ENCODE results near the gene DIRAS1.

GRCh38 chr19:2685204-2685704 lies 35.9 kb downstream of the DIRAS1 start:
- TF ChIP-seq, protein P1, sequence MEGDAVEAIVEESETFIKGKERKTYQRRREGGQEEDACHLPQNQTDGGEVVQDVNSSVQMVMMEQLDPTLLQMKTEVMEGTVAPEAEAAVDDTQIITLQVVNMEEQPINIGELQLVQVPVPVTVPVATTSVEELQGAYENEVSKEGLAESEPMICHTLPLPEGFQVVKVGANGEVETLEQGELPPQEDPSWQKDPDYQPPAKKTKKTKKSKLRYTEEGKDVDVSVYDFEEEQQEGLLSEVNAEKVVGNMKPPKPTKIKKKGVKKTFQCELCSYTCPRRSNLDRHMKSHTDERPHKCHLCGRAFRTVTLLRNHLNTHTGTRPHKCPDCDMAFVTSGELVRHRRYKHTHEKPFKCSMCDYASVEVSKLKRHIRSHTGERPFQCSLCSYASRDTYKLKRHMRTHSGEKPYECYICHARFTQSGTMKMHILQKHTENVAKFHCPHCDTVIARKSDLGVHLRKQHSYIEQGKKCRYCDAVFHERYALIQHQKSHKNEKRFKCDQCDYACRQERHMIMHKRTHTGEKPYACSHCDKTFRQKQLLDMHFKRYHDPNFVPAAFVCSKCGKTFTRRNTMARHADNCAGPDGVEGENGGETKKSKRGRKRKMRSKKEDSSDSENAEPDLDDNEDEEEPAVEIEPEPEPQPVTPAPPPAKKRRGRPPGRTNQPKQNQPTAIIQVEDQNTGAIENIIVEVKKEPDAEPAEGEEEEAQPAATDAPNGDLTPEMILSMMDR (conservative IDR thresholded peaks at IDR 0.05 in 1 of 2, IDR thresholded peaks at IDR 0.05 in 1 of 2; ENCODE audit: low read depth in 1 of 2, low read length in 2 of 2): no peak
- TF ChIP-seq EZH2 (IDR thresholded peaks at IDR 0.05; ENCODE audit: low read length, missing control alignments): no peak

All from fibroblast of lung (primary cell).